T-helper 1 cell (primary cell): ENCODE measurements around the gene SCRG1.
A peak's percentile ranks its signal among the peaks of the same experiment; 100 is the strongest.

Source experiments
- DNase-seq, 5 donors: peaks; one replicate each; pipeline ENCODE4 v3.0.0-alpha.2; 2012 to 2020

Gene SCRG1

GRCh38 chr4:173410079-173410478 is 11.2 kb upstream of the SCRG1 start:
- no peak for DNase-seq

GRCh38 chr4:173405840-173406606 is 7.1 kb upstream of the SCRG1 start:
- DNase-seq: no peak

GRCh38 chr4:173404296-173404865 is 5.5 kb upstream of the SCRG1 start:
- DNase-seq: no peak

- DNase-seq: no peak
These were observed 4.1 kb upstream of the SCRG1 start for GRCh38 chr4:173403051-173403450.

GRCh38 chr4:173401063-173401462 is 2.1 kb upstream of the SCRG1 start:
- DNase-seq: no peak

GRCh38 chr4:173398220-173398619 is 696 bp downstream of the SCRG1 start:
- DNase-seq: no peak

- no peak for DNase-seq
These were observed 1.3 kb downstream of the SCRG1 start for GRCh38 chr4:173397604-173398003.

- DNase-seq: no peak
These were observed 7.2 kb downstream of the SCRG1 start for GRCh38 chr4:173391701-173392100.

- DNase-seq: no peak
These were observed 12.2 kb downstream of the SCRG1 start for GRCh38 chr4:173386751-173387150.

GRCh38 chr4:173382349-173382748 is 16.6 kb downstream of the SCRG1 start:
- no peak for DNase-seq

- no peak for DNase-seq
These were observed 17.3 kb downstream of the SCRG1 start for GRCh38 chr4:173381610-173382009.

GRCh38 chr4:173380987-173381386 is 17.9 kb downstream of the SCRG1 start:
- DNase-seq: no peak

GRCh38 chr4:173379929-173380328 is 19.0 kb downstream of the SCRG1 start:
- no peak for DNase-seq

- no peak for DNase-seq
These were observed 24.3 kb downstream of the SCRG1 start for GRCh38 chr4:173374588-173374987.

- DNase-seq: peak; percentile 20 to 52 (median 40)
These were observed 27.4 kb downstream of the SCRG1 start for GRCh38 chr4:173371292-173372192.

GRCh38 chr4:173370477-173371291 is 28.2 kb downstream of the SCRG1 start, which contains the start of gene SAP30:
SAP30 (plus strand) TSS chr4:173370954; CDS start chr4:173371183, 229 bp downstream.
- DNase-seq: peak; percentile 95 to 98 (median 97)

- peak in 4 of 5 donors; percentile 18 to 60 (median 48) for DNase-seq
These were observed 28.8 kb downstream of the SCRG1 start for GRCh38 chr4:173370130-173370476.

GRCh38 chr4:173367946-173368345 is 31.0 kb downstream of the SCRG1 start:
- DNase-seq: no peak

GRCh38 chr4:173367285-173367684 is 31.6 kb downstream of the SCRG1 start:
- DNase-seq: peak in 1 of 5 donors; percentile 62

GRCh38 chr4:173365359-173365996 is 33.4 kb downstream of the SCRG1 start:
- DNase-seq: peak in 1 of 5 donors; percentile 20

GRCh38 chr4:173362666-173363065 is 36.2 kb downstream of the SCRG1 start:
- no peak for DNase-seq
